Activated CD8-positive, alpha-beta memory T cell treated with anti-CD3 and anti-CD28 coated beads, Interleukin-2, amount 10 ng/mL, durations not matched to agents 7 days and 5 days (primary cell): ENCODE results near the gene SPZ1. TPM values are rescaled to one million over a fixed set of nuclear protein-coding genes. Genes with fewer than 3 reads are reported as not detected.
A peak's percentile ranks its signal among the peaks of the same experiment; 100 is the strongest.
"Not testable (repeated sequence)": the region's sequence is repeated elsewhere in the genome, so short reads cannot be mapped to it uniquely, and the experiment has no call there.

Source experiments
- ATAC-seq: fragments of 150-1000 bp; cut with Tn5 transposase; one replicate; pipeline ENCODE4 v1.10.0; 2021; ENCODE audit warnings: moderate library complexity
- CTCF ChIA-PET: fragments of 350-600 bp; sonication (Branson Sonifier 250); formaldehyde crosslinking; loops from one replicate; lab custom pipeline; 2021; ENCODE audit warnings: antibody characterized with exemption; lab: Charles Lee
- DNase-seq: peaks from one replicate; pipeline ENCODE4 v3.0.0-alpha.2; 2020
- H3K27ac Mint-ChIP-seq: one replicate; pipeline ENCODE4 v1.8.0; 2021; ENCODE audit warnings: mild to moderate bottlenecking, mixed read lengths
- H3K27me3 Mint-ChIP-seq: one replicate; pipeline ENCODE4 v1.8.0; 2021; ENCODE audit warnings: mixed read lengths
- H3K36me3 Mint-ChIP-seq: one replicate; pipeline ENCODE4 v1.8.0; 2021; ENCODE audit warnings: mild to moderate bottlenecking, mixed read lengths
- H3K4me1 Mint-ChIP-seq: one replicate; pipeline ENCODE4 v1.8.0; 2021; ENCODE audit warnings: mixed read lengths
- H3K4me3 Mint-ChIP-seq: one replicate; pipeline ENCODE4 v1.8.0; 2021; ENCODE audit warnings: mild to moderate bottlenecking, moderate library complexity, mixed read lengths
- H3K9me3 Mint-ChIP-seq: one replicate; pipeline ENCODE4 v1.8.0; 2022; ENCODE audit warnings: low read depth, mixed read lengths
- total RNA-seq, 2 experiments: library from RNA; stranded (reverse); gene quantifications; one replicate each; pipeline ENCODE4 v1.2.3, GENCODE V29; 2021

SPZ1 gene, protein sequence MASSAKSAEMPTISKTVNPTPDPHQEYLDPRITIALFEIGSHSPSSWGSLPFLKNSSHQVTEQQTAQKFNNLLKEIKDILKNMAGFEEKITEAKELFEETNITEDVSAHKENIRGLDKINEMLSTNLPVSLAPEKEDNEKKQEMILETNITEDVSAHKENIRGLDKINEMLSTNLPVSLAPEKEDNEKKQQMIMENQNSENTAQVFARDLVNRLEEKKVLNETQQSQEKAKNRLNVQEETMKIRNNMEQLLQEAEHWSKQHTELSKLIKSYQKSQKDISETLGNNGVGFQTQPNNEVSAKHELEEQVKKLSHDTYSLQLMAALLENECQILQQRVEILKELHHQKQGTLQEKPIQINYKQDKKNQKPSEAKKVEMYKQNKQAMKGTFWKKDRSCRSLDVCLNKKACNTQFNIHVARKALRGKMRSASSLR
- not detected for total RNA-seq

DNA sequence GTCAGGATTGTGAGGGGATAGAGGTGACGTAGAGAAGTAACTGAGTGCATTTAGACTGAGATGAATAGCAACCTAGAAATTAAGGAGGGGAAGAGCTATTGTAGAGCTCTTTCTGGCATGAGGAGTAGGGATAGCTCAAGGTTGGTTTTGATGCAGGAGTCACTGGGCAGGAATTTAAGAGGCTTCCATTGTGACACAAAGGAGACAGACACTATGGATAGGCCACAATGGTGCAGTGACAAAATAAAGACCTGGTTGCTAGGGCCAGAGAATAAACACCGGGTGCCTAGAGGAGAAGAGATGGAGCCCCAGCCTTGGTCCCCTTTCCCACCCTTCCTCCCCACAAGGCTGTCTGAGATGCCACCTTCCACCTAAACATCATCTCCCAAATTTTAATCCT lies at the start of gene SPZ1:
Gene SPZ1 (plus strand): TSS at position 301 of the 400 bp plus-strand sequence. CDS start 214 bp downstream, outside the sequence.
- no peak for DNase-seq
- H3K27me3 Mint-ChIP-seq: peaks cover 41% of the 10 kb centered on the region
- CTCF ChIA-PET: no interaction called here
- no peak for ATAC-seq
- no peak within 1 kb of the TSS for H3K27ac Mint-ChIP-seq
- H3K4me1 Mint-ChIP-seq: no peaks in the 10 kb centered on the region
- H3K4me3 Mint-ChIP-seq: no peak within 1 kb of the TSS
- H3K36me3 Mint-ChIP-seq: no peaks in the 10 kb centered on the region
- H3K9me3 Mint-ChIP-seq: no peaks in the 10 kb centered on the region

DNA sequence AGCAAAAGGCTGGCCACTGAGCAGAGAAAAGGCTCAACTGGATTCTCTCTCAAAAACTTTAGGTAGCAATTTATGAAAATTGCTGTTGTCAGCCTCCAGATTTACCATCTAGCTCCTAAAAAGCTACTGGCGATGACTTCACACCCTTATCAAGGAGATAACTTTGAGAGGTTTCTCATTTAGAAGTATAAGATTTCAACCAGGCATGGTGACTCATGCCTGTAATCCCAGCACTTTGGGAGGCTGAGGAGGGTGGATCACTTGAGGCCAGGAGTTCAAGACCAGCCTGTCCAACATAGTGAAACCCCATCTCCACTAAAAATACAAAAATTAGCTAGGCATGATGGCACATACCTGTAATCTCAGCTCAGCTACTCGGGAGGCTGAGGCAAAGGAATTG lies 49.3 kb upstream of the SPZ1 start:
- not testable (repeated sequence) for ATAC-seq, H3K4me3 Mint-ChIP-seq, DNase-seq, H3K36me3 Mint-ChIP-seq, H3K9me3 Mint-ChIP-seq, H3K27me3 Mint-ChIP-seq
- CTCF ChIA-PET: interaction anchor here (2.3 to 5.1 kb wide), 3 partner anchors 9 to 180 kb away, joined by 5 to 26 read pairs (median 13); partner anchors contain the start of gene SERINC5
- Mint-ChIP-seq H3K27ac (peak overlapping the region; percentile 87), H3K4me1 (peaks cover 27% of the 10 kb centered on the region)

DNA sequence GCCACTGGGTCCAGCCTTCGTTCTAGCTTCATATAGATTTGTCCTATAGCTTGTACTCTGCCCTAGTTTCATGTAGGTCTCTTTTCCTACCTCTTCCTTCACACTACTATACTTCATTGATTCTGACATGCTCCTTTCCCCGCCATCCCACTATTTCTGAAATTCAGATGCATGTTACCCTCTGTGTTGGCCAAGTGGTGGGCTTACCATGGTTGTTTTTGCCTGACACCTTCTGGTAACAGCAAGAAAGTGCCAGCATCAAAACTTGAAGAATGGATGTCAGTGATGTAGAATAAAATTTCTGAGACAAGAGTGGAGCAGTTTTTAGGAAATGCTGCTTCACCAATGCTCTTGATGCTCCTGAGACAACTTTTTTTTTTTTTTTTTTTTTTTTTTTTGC lies 44.5 kb upstream of the SPZ1 start:
- peaks cover 11% of the 10 kb centered on the region for H3K4me1 Mint-ChIP-seq

DNA sequence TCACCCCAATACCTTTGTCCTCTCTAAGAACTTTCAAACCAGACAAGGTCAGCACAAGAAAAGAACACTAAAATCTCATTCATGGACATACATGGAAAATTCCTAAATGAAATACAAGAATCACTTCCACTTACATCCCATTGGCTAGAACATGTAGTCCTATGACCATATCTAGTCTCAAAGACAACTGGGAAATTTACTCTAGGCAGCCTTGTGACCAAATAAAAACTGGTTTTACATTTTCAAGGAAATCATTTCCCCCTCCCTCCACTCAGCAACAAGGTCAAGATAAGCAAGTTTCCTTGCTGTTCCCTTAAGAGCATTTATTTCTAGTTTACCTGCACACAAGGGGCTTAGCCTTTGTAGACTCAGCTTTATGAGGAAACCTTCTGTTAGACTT lies 43.6 kb upstream of the SPZ1 start:
- CTCF ChIA-PET: interaction anchor here (0.7 to 6.2 kb wide), 4 partner anchors 21 to 1473 kb away, joined by 3 to 39 read pairs (median 8); no protein-coding TSS in a partner anchor
- Mint-ChIP-seq H3K36me3 (no peaks in the 10 kb centered on the region), H3K9me3 (no peaks in the 10 kb centered on the region), H3K4me1 (peaks cover 5% of the 10 kb centered on the region), H3K27me3 (no peaks in the 10 kb centered on the region), H3K27ac (no peak overlapping the region), H3K4me3 (no peak overlapping the region)
- DNase-seq: no peak
- ATAC-seq: no peak

More for the DNA sequence above, 44.5 kb upstream of the SPZ1 start:
- Mint-ChIP-seq H3K27me3 (no peaks in the 10 kb centered on the region), H3K27ac (no peak overlapping the region), H3K4me3 (no peak overlapping the region), H3K36me3 (no peaks in the 10 kb centered on the region), H3K9me3 (no peaks in the 10 kb centered on the region)
- no peak for DNase-seq
- peak; percentile 49 for ATAC-seq
- CTCF ChIA-PET: interaction anchor here (0.7 to 6.2 kb wide), 10 partner anchors 10 to 1473 kb away, joined by 3 to 39 read pairs (median 4); no protein-coding TSS in a partner anchor

DNA sequence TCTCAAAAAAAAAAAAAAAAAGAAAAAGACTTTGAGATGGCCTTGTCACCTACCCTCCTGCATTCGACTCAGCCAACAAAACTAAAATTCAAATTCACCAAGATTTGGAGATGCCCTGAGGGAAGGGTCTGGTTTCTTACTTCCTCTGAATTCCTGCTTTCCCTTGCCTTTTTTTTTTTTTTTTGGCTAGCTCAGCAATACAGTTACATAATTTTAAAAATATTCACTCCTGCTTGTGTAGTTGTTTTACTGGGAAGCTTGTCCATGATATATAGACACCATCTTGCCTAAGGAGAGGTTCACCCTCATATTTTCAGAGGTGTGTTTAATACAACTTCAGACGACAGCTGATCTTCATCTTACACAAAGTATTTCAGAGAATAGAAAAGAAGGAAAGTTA lies 42.6 kb upstream of the SPZ1 start:
- Mint-ChIP-seq H3K27ac (no peak overlapping the region), H3K36me3 (no peaks in the 10 kb centered on the region), H3K4me3 (no peak overlapping the region), H3K27me3 (no peaks in the 10 kb centered on the region), H3K4me1 (no peaks in the 10 kb centered on the region), H3K9me3 (no peaks in the 10 kb centered on the region)
- ATAC-seq: no peak
- CTCF ChIA-PET: interaction anchor here (0.8 to 6.2 kb wide), 5 partner anchors 30 to 204 kb away, joined by 3 to 39 read pairs (median 4); no protein-coding TSS in a partner anchor
- DNase-seq: no peak

DNA sequence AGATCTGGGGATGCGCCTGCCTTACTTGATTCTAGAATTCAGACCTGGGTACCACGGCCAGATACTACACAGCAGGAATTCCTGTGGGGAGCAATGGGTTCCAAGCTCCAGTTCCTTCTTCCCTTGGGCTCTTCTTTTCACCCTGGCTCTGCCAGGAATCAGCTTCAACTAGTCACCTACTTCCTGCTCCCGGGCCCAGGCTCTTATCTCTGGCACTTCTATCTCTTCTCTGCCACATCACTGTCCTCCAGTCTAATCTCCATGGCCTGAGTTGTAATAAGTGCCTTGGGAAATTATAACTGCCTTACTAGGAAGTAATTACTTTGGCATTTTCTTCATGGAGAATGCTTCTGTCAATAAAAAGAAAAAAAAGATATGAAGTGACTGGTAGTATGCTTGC lies 37.7 kb upstream of the SPZ1 start:
- DNase-seq (no peak), ATAC-seq (no peak)
- no peak overlapping the region for H3K4me3 Mint-ChIP-seq
- no peaks in the 10 kb centered on the region for H3K36me3 Mint-ChIP-seq
- H3K27me3 Mint-ChIP-seq: no peaks in the 10 kb centered on the region
- H3K4me1 Mint-ChIP-seq: peaks cover 8% of the 10 kb centered on the region
- H3K27ac Mint-ChIP-seq: no peak overlapping the region
- no peaks in the 10 kb centered on the region for H3K9me3 Mint-ChIP-seq
- CTCF ChIA-PET: interaction anchor here (0.9 to 2.1 kb wide), 2 partner anchors 25 to 199 kb away, joined by 3 to 8 read pairs; no protein-coding TSS in a partner anchor

DNA sequence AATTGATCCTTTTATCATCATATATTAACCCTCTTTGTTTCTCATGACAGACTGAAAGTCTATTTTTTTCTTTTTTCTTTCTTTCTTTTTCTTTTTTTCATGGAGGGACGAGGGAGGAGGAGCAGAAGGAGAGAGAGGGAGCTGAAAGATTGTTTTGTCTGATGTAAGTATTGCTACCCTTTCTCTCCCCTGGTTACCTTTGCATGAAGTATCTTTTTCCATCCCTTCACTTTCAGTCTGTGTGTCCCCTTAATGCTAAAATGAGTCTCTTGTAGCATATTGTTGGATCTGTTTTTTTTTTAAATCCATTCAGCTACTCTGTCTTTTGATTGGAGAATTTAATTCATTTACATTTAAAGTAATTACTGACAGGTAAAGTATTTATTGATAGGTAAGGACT lies 36.4 kb upstream of the SPZ1 start:
- no peak for ATAC-seq
- Mint-ChIP-seq H3K27me3 (no peaks in the 10 kb centered on the region), H3K36me3 (no peaks in the 10 kb centered on the region), H3K27ac (no peak overlapping the region), H3K4me3 (no peak overlapping the region), H3K4me1 (peaks cover 8% of the 10 kb centered on the region), H3K9me3 (no peaks in the 10 kb centered on the region)
- CTCF ChIA-PET: interaction anchor here (1.3 to 2.6 kb wide), 2 partner anchors 25 to 191 kb away, joined by 4 to 8 read pairs; no protein-coding TSS in a partner anchor
- no peak for DNase-seq

DNA sequence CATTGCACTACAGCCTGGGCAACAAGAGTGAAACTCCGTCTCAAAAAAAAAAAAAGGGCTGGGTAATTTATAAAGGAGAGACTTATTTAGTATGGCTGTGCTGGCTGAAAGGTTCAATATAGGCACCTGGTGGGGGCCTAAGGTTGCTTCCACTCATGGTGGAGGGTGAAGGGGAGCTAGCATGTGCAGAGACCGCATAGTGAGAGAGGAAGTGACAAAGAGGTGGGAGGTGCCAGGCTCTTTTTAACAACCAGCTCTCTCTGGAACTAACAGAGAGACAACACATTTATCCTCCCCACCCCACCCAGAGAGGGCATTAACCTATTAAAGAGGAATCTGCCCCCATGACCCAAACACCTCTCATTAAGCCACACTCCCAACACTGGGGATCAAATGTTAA lies 35.1 kb upstream of the SPZ1 start:
- peak; percentile 39 for ATAC-seq
- no peaks in the 10 kb centered on the region for H3K9me3 Mint-ChIP-seq
- CTCF ChIA-PET: interaction anchor here (1.1 to 2.6 kb wide), 4 partner anchors 13 to 201 kb away, joined by 3 to 8 read pairs (median 4); no protein-coding TSS in a partner anchor
- peaks cover 8% of the 10 kb centered on the region for H3K4me1 Mint-ChIP-seq
- DNase-seq: peak; percentile 42
- H3K36me3 Mint-ChIP-seq: no peaks in the 10 kb centered on the region
- H3K27ac Mint-ChIP-seq: no peak overlapping the region
- no peak overlapping the region for H3K4me3 Mint-ChIP-seq
- no peaks in the 10 kb centered on the region for H3K27me3 Mint-ChIP-seq

DNA sequence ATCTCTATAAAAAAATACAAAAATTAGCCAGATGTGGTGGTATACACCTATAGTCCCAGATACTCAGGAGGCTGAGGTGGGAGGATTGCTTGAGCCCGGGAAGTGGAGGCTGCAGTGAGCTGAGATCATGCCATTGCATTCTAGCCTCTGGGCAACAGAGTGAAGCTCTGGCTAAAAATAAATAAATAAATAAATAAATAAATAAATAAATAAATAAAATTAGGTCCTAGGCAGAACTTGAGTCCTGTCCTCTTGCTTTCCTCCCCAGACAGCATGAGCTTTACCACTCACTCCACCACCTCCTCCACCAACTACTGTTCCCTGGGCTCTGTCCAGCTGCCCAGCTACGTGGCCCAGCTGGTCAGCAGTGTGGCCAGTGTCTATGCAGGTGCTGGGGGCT lies 31.6 kb upstream of the SPZ1 start:
- no peaks in the 10 kb centered on the region for H3K36me3 Mint-ChIP-seq

DNA sequence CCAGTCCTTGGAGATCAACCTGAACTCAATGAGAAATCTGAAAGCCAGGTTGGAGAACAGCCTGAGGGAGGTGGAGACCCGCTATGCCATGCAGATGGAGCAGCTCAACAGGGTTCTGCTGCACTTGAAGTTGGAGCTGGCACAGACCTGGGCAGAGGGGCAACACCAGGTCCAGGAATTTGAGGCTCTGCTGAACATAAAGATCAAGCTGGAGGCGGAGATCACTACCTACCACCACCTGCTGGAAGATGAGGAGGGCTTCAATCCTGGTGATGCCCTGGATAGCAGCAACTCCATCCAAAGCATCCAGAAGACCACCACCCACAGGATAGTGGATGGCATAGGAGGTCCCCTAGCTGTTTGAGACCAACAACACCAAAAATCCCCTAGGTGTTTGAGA lies 30.5 kb upstream of the SPZ1 start:
- no peaks in the 10 kb centered on the region for H3K27me3 Mint-ChIP-seq
- CTCF ChIA-PET: interaction anchor here (0.5 to 1.8 kb wide), 2 partner anchors 64 to 197 kb away, joined by 3 to 5 read pairs; no protein-coding TSS in a partner anchor
- peaks cover 4% of the 10 kb centered on the region for H3K4me1 Mint-ChIP-seq
- no peak for ATAC-seq
- no peak overlapping the region for H3K27ac Mint-ChIP-seq
- no peaks in the 10 kb centered on the region for H3K36me3 Mint-ChIP-seq
- no peak for DNase-seq
- no peak overlapping the region for H3K4me3 Mint-ChIP-seq
- H3K9me3 Mint-ChIP-seq: no peaks in the 10 kb centered on the region

More for the DNA sequence above, 31.6 kb upstream of the SPZ1 start:
- no peak overlapping the region for H3K27ac Mint-ChIP-seq
- no peaks in the 10 kb centered on the region for H3K27me3 Mint-ChIP-seq
- CTCF ChIA-PET: no interaction called here
- no peaks in the 10 kb centered on the region for H3K9me3 Mint-ChIP-seq
- no peak for ATAC-seq
- no peak for DNase-seq
- peaks cover 6% of the 10 kb centered on the region for H3K4me1 Mint-ChIP-seq
- no peak overlapping the region for H3K4me3 Mint-ChIP-seq

DNA sequence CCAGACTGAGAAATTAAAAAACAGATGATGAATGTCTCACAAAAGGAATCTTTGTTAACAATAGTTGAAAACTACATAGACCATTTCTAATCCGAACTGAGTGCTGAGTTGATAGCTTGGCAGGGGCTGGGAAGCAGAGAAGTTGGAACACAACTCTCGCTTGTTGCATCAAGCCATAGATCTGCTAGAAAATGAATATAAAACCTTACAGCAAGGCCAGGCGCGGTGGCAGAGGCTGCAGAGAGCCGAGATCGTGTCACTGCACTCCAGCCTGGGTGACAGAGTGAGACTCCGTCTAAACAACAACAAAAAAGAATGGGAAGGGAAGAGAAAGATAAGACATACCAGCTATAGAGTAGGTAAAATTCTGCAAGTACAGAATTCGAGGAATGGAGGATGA lies 28.0 kb upstream of the SPZ1 start:
- CTCF ChIA-PET: no interaction called here
- DNase-seq (no peak), ATAC-seq (no peak)
- H3K27me3 Mint-ChIP-seq: no peaks in the 10 kb centered on the region
- H3K4me1 Mint-ChIP-seq: no peaks in the 10 kb centered on the region
- H3K27ac Mint-ChIP-seq: no peak overlapping the region
- H3K9me3 Mint-ChIP-seq: no peaks in the 10 kb centered on the region
- H3K4me3 Mint-ChIP-seq: no peak overlapping the region
- no peaks in the 10 kb centered on the region for H3K36me3 Mint-ChIP-seq

DNA sequence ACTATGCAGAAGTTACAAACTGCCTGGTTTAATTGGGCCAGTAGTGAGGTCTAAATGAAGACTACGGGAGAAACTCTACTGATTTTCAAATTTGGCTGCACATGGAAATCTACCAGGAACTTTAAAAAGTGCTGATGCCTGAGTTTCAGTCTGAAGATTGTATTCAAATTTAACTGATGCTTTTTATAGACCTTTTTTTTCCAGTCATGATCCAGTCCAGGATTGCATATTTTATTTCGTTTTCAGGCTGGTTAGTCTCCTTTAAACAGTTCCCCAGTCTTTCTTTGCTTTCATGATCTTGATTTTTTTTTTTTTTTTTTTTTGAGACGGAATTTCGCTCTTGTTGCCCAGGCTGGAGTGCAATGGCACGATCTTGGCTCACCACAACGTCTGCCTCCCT lies 23.7 kb upstream of the SPZ1 start:
- CTCF ChIA-PET: no interaction called here
- Mint-ChIP-seq H3K4me3 (no peak overlapping the region), H3K27me3 (no peaks in the 10 kb centered on the region), H3K27ac (no peak overlapping the region), H3K36me3 (no peaks in the 10 kb centered on the region), H3K9me3 (no peaks in the 10 kb centered on the region), H3K4me1 (no peaks in the 10 kb centered on the region)
- ATAC-seq: no peak
- no peak for DNase-seq

DNA sequence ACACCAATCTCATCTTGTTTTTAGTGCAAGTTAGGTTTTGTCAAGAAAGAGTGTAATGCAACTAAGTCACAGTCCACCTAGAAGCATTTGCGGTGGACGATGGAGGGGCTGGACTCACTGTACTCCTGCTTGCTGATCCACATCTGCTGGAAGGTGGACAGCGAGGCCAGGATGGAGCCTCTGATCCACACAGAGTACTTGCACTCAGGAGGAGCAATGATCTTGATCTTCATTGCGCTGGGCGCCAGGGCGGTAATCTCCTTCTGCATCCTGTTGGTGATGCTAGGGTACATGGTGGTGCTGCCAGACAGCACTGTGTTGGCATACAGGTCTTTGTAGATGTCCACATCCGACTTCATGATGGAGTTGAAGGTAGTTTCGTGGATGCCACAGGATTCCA lies 20.2 kb upstream of the SPZ1 start:
- CTCF ChIA-PET: no interaction called here
- Mint-ChIP-seq H3K36me3 (no peaks in the 10 kb centered on the region), H3K27ac (no peak overlapping the region), H3K27me3 (no peaks in the 10 kb centered on the region), H3K9me3 (no peaks in the 10 kb centered on the region), H3K4me3 (no peak overlapping the region), H3K4me1 (no peaks in the 10 kb centered on the region)
- ATAC-seq: no peak
- no peak for DNase-seq

DNA sequence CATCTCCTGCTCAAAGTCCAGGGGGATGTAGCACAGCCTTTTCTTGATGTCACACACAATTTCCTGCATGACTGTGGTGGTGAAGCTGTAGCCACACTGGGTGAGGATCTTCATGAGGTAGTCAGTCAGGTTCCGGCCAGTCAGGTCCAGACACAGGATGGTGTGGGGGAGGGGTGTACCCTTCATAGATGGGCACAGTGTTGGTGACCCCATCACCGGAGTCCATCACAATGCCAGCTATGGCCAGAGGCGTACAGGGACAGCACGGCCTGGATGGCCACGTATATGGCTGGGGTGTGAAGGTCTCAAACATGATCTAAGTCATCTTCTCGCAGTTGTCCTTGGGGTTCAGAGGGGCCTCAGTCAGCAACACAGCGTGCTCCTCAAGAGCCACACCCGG lies 19.7 kb upstream of the SPZ1 start:
- H3K36me3 Mint-ChIP-seq: no peaks in the 10 kb centered on the region
- ATAC-seq (no peak), DNase-seq (no peak)
- H3K4me3 Mint-ChIP-seq: no peak overlapping the region
- no peaks in the 10 kb centered on the region for H3K27me3 Mint-ChIP-seq
- H3K4me1 Mint-ChIP-seq: no peaks in the 10 kb centered on the region
- H3K27ac Mint-ChIP-seq: no peak overlapping the region
- no peaks in the 10 kb centered on the region for H3K9me3 Mint-ChIP-seq
- CTCF ChIA-PET: no interaction called here
